Natural killer cell (primary cell): Measurements from ENCODE around the gene CSMD2. TPM values are rescaled to one million over a fixed set of nuclear protein-coding genes. Genes with fewer than 3 reads are reported as not detected.

Experiments
- ATAC-seq, 3 donors: fragments of 150-1000 bp in 2 of 3; fragments of 200-7000 bp in 1 of 3; cut with Tn5 transposase; 1 replicate in 1 of 3; 2 replicates in 2 of 3; pipeline ENCODE4 v1.10.0; 2021; ENCODE audit warnings: mild to moderate bottlenecking in 2 of 3, moderate library complexity in 2 of 3
- DNase-seq, 2 donors: peaks; one replicate each; pipeline versions ENCODE4 v3.0.0 to v3.0.0-alpha.2; 2013 to 2021; ENCODE audit warnings: mixed read lengths in 1 of 2
- H3K27ac ChIP-seq: one replicate; pipeline ENCODE4 v1.5.1; 2013; ENCODE audit warnings: mild to moderate bottlenecking, low read length
- H3K27me3 ChIP-seq: one replicate; pipeline ENCODE4 v1.6.1; 2013; ENCODE audit warnings: low read length; ENCODE audit not compliant: control insufficient read depth, insufficient read depth
- H3K36me3 ChIP-seq: one replicate; pipeline ENCODE4 v1.6.1; 2013; ENCODE audit warnings: low read length; ENCODE audit not compliant: control insufficient read depth, insufficient read depth
- H3K4me1 ChIP-seq: one replicate; pipeline ENCODE4 v1.6.1; 2013; ENCODE audit warnings: low read length; ENCODE audit not compliant: control insufficient read depth, insufficient read depth
- H3K4me3 ChIP-seq: one replicate; pipeline ENCODE4 v1.5.1; 2013; ENCODE audit warnings: low read length
- H3K9me3 ChIP-seq: one replicate; pipeline ENCODE4 v1.6.1; 2013; ENCODE audit warnings: low read length; ENCODE audit not compliant: control insufficient read depth, insufficient read depth
- H3K27ac Mint-ChIP-seq, 2 donors: one replicate each; pipeline ENCODE4 v1.8.0; 2022; ENCODE audit warnings: mild to moderate bottlenecking in 2 of 2, mixed read lengths in 2 of 2, moderate library complexity in 1 of 2
- H3K27me3 Mint-ChIP-seq, 2 donors: one replicate each; pipeline ENCODE4 v1.8.0; 2022; ENCODE audit warnings: low read depth in 2 of 2, mixed read lengths in 2 of 2
- H3K36me3 Mint-ChIP-seq: one replicate; pipeline ENCODE4 v1.8.0; 2022; ENCODE audit warnings: mixed read lengths
- H3K4me1 Mint-ChIP-seq, 2 donors: one replicate each; pipeline ENCODE4 v1.8.0; 2022; ENCODE audit warnings: mixed read lengths in 2 of 2
- H3K4me3 Mint-ChIP-seq: one replicate; pipeline ENCODE4 v1.8.0; 2022; ENCODE audit warnings: mild to moderate bottlenecking, moderate library complexity, mixed read lengths
- H3K9me3 Mint-ChIP-seq, 2 donors: one replicate each; pipeline ENCODE4 v1.8.0; 2022; ENCODE audit warnings: mixed read lengths in 2 of 2
- WGBS: methylation state at CpG from one replicate; pipeline ENCODE4 v1.1.7; 2013; ENCODE audit warnings: missing lambda C conversion rate; ENCODE audit not compliant: insufficient coverage; 5-methylcytosine and 5-hydroxymethylcytosine counted together
- intact Hi-C: fragments of 100-400 bp; cut with micrococcal nuclease; formaldehyde crosslinking; loops from one replicate; pipeline ENCODE4 v1.14.2; 2022
- total RNA-seq, 4 donors: library from RNA; stranded (reverse); fragments of 120-200 nt in 1 of 4; gene quantifications; one replicate each; pipeline versions ENCODE4 v1.2.3 to v1.2.4, GENCODE V29; 2013 to 2022
- TF ChIP-seq, protein P1 (sequence below): fragments of 200-600 bp; IDR thresholded peaks from one replicate; pipeline ENCODE4 v1.8.0; 2022; ENCODE audit warnings: antibody characterized with exemption

The CSMD2 gene
- total RNA-seq, 3 donors from 2014 or later (not counting 1 experiment from before 2014, with no cell fraction given), result not detected

DNA sequence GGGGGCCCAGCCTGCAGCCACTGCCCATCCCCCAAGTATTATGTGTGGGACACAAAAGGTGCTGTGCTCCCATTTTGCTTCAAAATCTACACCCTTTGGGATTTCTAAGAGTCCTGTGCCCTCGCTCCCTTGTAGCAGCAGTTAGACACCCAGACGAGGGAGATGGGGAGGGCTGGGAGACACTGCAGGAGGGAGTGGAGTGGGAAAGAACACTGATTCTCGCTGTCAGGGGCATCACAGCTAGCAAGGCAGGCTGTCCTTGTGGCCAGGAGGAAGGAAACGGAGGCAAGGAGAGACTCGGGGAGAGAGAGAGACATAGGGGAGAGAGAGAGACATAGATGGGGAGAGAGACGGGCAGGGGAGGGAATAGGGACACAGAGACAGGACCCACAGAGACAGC is 38.5 kb downstream of the CSMD2 start:
- no peak for DNase-seq
- H3K36me3 Mint-ChIP-seq, result no peaks in the 10 kb centered on the region
- Histone ChIP-seq H3K27ac (no peak overlapping the region), H3K27me3 (no peaks in the 10 kb centered on the region), H3K9me3 (no peaks in the 10 kb centered on the region), H3K4me1 (no peaks in the 10 kb centered on the region), H3K4me3 (no peak overlapping the region), H3K36me3 (no peaks in the 10 kb centered on the region)
- no peak overlapping the region for H3K27ac Mint-ChIP-seq
- H3K9me3 Mint-ChIP-seq, result no peaks in the 10 kb centered on the region
- H3K27me3 Mint-ChIP-seq, result peaks cover 7 to 10% of the 10 kb centered on the region in 2 donors
- TF ChIP-seq, protein P1, sequence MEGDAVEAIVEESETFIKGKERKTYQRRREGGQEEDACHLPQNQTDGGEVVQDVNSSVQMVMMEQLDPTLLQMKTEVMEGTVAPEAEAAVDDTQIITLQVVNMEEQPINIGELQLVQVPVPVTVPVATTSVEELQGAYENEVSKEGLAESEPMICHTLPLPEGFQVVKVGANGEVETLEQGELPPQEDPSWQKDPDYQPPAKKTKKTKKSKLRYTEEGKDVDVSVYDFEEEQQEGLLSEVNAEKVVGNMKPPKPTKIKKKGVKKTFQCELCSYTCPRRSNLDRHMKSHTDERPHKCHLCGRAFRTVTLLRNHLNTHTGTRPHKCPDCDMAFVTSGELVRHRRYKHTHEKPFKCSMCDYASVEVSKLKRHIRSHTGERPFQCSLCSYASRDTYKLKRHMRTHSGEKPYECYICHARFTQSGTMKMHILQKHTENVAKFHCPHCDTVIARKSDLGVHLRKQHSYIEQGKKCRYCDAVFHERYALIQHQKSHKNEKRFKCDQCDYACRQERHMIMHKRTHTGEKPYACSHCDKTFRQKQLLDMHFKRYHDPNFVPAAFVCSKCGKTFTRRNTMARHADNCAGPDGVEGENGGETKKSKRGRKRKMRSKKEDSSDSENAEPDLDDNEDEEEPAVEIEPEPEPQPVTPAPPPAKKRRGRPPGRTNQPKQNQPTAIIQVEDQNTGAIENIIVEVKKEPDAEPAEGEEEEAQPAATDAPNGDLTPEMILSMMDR, result no peak
- ATAC-seq, result no peak
- H3K4me1 Mint-ChIP-seq, result no peaks in the 10 kb centered on the region
- intact Hi-C loops, result no loop called here
- WGBS, result 61% methylated on average over 6 of the region's 6 CpGs
- no peak overlapping the region for H3K4me3 Mint-ChIP-seq

DNA sequence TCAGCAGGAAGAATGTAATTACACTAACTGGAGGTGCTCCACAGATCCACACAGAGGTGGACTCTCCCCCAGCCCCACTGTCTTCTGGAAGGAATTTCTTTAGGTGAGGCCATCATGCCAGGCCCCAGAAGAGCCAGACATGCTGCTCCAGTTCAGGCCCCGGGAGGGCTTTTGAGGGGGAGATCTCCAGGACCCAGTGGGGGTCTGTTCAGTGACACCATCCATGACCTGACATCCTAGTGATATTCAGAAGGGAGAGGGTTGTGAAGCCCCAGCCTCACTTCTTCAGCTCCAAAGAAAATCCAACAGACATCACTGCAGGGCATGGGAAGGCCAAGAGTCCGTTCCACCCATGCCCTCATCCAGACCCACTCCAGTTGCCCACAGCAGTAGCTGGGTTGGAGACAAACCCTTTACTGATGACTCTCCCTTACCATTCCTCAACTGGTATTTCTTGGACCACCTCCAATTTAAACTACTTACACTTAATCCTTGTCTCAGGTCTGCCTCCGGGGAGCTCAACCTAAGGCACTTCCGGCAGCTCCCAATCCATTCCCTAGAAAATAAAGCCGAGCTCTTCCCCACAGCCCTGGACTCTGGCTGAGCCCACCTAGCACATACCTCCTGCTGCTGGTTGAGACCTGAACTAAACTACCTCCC is 39.2 kb downstream of the CSMD2 start:
- 84% methylated on average over 5 of the region's 5 CpGs for WGBS
- no peak for ATAC-seq

DNA sequence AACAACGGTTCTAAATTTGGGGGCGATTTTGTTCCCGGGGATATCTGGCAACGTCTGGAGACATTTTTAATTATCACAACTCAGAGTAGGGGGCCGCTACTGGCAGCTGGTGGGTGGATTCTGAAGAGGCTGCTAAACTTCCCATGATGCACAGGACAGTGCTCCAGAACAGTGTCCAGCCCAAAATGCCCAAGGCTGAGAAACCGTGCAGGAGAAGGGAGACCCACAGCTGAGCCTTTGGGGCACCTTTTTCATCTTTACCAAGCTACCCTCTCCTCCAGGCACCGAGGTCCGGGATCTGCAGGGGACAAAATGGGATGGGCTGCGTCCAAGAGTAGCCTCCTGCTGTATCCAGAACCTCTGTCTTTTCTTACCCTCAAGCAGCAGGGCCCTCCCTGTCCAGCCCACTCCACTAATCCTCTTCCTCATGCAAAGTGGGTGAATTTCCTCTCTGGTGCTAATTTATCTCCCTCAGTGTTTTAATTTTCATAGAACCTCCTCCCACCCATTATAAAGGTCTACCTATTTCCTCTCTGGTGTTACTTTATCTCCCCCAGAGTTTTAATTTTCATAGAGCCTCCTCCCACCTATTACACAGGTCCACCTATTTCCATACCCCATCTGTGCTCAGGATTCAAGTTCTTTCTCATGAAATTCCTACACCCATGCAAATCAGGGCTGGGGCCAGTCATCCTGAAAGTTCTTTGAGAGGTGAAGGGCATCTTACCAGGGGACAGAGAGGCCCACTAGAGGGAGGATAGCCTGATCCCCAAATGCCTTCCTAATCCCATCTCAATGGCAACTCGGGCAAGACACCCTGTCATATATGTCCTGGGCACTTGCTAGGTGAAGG is 42.7 kb downstream of the CSMD2 start:
- H3K4me3 Mint-ChIP-seq, result no peak overlapping the region
- TF ChIP-seq, protein P1, result no peak
- WGBS, result 79% methylated on average over 10 of the region's 10 CpGs
- Histone ChIP-seq H3K27me3 (no peaks in the 10 kb centered on the region), H3K36me3 (no peaks in the 10 kb centered on the region), H3K4me3 (no peak overlapping the region), H3K4me1 (no peaks in the 10 kb centered on the region), H3K27ac (no peak overlapping the region), H3K9me3 (no peaks in the 10 kb centered on the region)
- H3K27ac Mint-ChIP-seq, result no peak overlapping the region
- H3K9me3 Mint-ChIP-seq, result peaks cover 0 to 2% of the 10 kb centered on the region in 2 donors
- H3K36me3 Mint-ChIP-seq, result peaks cover 2% of the 10 kb centered on the region
- peaks cover 0 to 7% of the 10 kb centered on the region in 2 donors for H3K27me3 Mint-ChIP-seq
- intact Hi-C loops, result no loop called here
- ATAC-seq (no peak), DNase-seq (no peak)
- H3K4me1 Mint-ChIP-seq, result no peaks in the 10 kb centered on the region

More for the DNA sequence above, 39.2 kb downstream of the CSMD2 start:
- Histone ChIP-seq H3K27me3 (no peaks in the 10 kb centered on the region), H3K27ac (no peak overlapping the region), H3K4me1 (no peaks in the 10 kb centered on the region), H3K36me3 (no peaks in the 10 kb centered on the region), H3K9me3 (no peaks in the 10 kb centered on the region), H3K4me3 (no peak overlapping the region)
- Mint-ChIP-seq H3K4me1 (no peaks in the 10 kb centered on the region), H3K36me3 (no peaks in the 10 kb centered on the region), H3K27me3 (peaks cover 7 to 10% of the 10 kb centered on the region in 2 donors), H3K9me3 (peaks cover 0 to 2% of the 10 kb centered on the region in 2 donors), H3K4me3 (no peak overlapping the region), H3K27ac (no peak overlapping the region)
- no peak for DNase-seq
- intact Hi-C loops, result no loop called here
- TF ChIP-seq, protein P1, result no peak
